Kidney epithelial cell (primary cell): Measurements from ENCODE around the gene SCP2. TPM values are rescaled to one million over a fixed set of nuclear protein-coding genes. Genes with fewer than 3 reads are reported as not detected.
"Not testable (repeated sequence)": the region's sequence is repeated elsewhere in the genome, so short reads cannot be mapped to it uniquely, and the experiment has no call there.

Experiments used
- DNase-seq: peaks from one replicate; pipeline ENCODE4 v3.0.0-alpha.2; 2010; ENCODE audit warnings: low read depth
- H3K27me3 ChIP-seq: 2 replicates; pipeline ENCODE4 v1.6.0; 2011; ENCODE audit warnings: low read length; ENCODE audit not compliant: control insufficient read depth, insufficient read depth
- H3K36me3 ChIP-seq: 2 replicates; pipeline ENCODE4 v1.5.1; 2011; ENCODE audit warnings: low read length; ENCODE audit not compliant: control insufficient read depth, insufficient read depth
- H3K4me3 ChIP-seq: 2 replicates; pipeline ENCODE4 v1.5.1; 2011; ENCODE audit warnings: low read depth, mild to moderate bottlenecking, control low read depth, low read length
- total RNA-seq: library from RNA; depleted of rRNA; stranded (reverse); fragments of >200 nt; gene quantifications from 2 replicates; pipeline ENCODE4 v1.2.3, GENCODE V29; 2015
- TF ChIP-seq, protein P1 (sequence below): IDR thresholded peaks from 2 replicates; pipeline ENCODE4 v1.5.1; 2011; ENCODE audit warnings: mild to moderate bottlenecking, moderate library complexity, low read length, control low read depth, inconsistent platforms; ENCODE audit not compliant: insufficient read depth, poor library complexity, severe bottlenecking

SCP2 gene
- total RNA-seq, 1 donor from 2014 or later: 63.8 TPM

DNA sequence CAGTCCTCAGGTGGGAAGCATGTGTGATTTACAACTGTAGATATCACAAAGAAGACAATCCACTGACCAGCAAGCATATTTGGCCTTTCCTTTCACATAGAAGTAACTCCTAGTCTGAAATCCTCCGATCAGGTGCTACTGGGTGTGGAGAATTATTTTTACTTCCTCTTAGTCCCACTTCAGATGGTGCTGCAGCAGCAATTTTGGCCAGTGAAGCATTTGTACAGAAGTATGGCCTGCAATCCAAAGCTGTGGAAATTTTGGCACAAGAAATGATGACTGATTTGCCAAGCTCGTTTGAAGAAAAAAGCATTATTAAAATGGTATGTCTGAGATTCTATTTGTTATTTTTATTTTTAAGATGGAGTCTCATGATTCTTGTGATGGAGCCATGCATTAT is 51.0 kb downstream of the SCP2 start:
- DNase-seq: no peak
- Histone ChIP-seq H3K4me3 (no peak overlapping the region), H3K36me3 (no peaks in the 10 kb centered on the region), H3K27me3 (no peaks in the 10 kb centered on the region)
- TF ChIP-seq, protein P1, sequence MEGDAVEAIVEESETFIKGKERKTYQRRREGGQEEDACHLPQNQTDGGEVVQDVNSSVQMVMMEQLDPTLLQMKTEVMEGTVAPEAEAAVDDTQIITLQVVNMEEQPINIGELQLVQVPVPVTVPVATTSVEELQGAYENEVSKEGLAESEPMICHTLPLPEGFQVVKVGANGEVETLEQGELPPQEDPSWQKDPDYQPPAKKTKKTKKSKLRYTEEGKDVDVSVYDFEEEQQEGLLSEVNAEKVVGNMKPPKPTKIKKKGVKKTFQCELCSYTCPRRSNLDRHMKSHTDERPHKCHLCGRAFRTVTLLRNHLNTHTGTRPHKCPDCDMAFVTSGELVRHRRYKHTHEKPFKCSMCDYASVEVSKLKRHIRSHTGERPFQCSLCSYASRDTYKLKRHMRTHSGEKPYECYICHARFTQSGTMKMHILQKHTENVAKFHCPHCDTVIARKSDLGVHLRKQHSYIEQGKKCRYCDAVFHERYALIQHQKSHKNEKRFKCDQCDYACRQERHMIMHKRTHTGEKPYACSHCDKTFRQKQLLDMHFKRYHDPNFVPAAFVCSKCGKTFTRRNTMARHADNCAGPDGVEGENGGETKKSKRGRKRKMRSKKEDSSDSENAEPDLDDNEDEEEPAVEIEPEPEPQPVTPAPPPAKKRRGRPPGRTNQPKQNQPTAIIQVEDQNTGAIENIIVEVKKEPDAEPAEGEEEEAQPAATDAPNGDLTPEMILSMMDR: no peak

DNA sequence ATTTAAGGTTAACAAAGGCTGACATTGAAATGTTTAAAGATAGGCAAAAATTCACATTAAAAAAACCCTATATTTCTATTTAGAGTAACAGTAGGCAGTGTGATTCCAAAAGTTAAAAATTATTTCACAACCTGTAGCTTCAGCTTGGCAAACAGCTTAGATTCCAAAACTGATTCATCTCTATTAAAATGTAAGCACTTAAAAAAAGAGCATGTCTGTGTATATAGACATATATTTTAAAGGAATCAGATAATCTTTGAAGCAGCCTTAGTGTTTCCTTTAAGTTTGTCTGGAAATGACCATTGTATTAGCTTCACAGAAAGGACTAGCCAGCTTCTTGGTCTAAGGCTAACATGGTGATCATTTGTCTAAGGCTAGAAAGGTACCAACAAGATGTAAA is 65.7 kb downstream of the SCP2 start:
- not testable (repeated sequence) for H3K27me3 ChIP-seq, H3K36me3 ChIP-seq, H3K4me3 ChIP-seq, DNase-seq

DNA sequence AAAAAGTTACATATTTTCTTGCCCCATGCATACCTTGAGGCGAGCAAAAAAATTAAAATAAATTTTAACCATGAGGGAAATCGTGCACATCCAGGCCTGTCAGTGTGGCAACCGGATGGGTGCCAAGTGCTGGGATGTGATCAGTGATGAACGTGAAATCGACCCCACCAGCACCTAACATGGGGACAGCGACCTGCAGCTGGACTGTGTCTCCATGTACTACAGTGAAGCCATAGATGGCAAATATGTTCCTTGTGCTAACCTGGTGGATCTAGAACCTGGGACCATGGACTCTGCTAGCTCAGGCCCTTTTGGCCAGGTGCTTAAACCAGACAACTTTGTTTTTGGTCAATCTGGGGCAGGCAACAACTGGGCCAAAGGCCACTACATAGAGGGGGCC is 67.6 kb downstream of the SCP2 start:
- no peaks in the 10 kb centered on the region for H3K27me3 ChIP-seq
- TF ChIP-seq, protein P1: no peak
- DNase-seq: no peak
- no peak overlapping the region for H3K4me3 ChIP-seq
- no peaks in the 10 kb centered on the region for H3K36me3 ChIP-seq

DNA sequence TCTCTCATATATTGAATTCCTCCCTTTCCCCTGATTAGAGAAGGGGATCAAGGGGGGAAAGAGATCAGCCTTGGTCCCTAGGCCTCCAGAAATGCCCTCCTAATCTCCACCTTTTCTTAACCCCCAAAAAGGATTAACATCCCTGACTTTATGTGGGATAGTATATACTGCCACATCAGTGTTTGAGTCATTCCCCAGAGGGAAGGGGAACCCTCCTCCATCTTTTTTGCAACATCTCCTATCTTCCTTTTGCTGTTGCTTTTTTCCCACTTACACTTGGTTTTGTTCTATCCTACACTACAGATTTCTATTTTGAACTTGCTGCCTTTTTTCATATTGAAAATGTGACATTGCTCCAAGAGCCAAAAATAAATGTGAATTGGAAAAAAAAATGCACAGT is 69.6 kb downstream of the SCP2 start:
- no peak overlapping the region for H3K4me3 ChIP-seq
- TF ChIP-seq, protein P1: no peak
- H3K27me3 ChIP-seq: no peaks in the 10 kb centered on the region
- no peaks in the 10 kb centered on the region for H3K36me3 ChIP-seq
- no peak for DNase-seq

DNA sequence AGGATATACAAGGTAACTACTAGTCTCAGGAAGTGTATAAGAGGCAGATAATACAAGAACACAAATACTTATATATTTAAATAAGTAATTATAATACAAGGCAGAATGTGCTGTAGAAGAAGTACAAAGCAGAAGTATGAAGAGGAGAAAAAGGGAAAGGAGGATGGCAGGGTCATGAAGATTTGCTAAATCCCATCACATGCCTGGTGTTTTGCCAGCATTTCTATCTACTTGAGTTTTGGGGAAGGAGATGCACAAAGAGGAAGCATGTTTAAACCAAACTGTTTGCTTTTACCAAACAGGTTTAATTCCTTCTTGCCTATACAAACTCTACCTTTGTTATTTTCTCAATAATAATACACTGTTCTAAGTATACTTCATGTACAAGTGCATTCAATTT is 74.1 kb downstream of the SCP2 start:
- H3K4me3 ChIP-seq: no peak overlapping the region
- TF ChIP-seq, protein P1: no peak

DNA sequence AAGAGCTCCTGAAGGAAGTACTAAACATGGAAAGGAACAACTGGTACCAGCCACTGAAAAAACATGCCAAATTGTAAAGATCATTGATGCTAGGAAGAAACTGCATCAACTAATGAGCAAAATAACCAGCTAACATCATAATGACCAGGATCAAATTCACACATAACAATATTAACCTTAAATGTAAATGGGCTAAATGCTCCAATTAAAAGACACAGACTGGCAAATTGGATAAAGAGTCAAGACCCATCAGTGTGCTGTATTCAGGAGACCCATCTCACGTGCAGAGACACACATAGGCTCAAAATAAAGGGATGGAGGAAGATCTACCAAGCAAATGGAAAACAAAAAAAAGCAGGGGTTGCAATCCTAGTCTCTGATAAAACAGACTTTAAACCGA is 79.5 kb downstream of the SCP2 start:
- not testable (repeated sequence) for H3K4me3 ChIP-seq, H3K27me3 ChIP-seq, DNase-seq, H3K36me3 ChIP-seq

More for the DNA sequence above, 74.1 kb downstream of the SCP2 start:
- DNase-seq: no peak
- Histone ChIP-seq H3K27me3 (no peaks in the 10 kb centered on the region), H3K36me3 (no peaks in the 10 kb centered on the region)

DNA sequence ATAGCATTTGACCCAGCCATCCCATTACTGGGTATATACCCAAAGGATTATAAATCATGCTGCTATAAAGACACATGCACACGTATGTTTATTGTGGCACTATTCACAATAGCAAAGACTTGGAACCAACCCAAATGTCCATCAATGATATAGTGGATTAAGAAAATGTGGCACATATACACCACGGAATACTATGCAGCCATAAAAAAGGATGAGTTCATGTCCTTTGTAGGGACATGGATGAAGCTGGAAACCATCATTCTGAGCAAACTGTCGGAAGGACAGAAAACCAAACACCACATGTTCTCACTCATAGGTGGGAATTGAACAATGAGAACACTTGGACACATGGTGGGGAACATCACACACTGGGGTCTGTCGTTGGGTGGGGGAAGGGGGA is 83.2 kb downstream of the SCP2 start:
- H3K4me3 ChIP-seq, H3K36me3 ChIP-seq, H3K27me3 ChIP-seq, DNase-seq: not testable (repeated sequence)

DNA sequence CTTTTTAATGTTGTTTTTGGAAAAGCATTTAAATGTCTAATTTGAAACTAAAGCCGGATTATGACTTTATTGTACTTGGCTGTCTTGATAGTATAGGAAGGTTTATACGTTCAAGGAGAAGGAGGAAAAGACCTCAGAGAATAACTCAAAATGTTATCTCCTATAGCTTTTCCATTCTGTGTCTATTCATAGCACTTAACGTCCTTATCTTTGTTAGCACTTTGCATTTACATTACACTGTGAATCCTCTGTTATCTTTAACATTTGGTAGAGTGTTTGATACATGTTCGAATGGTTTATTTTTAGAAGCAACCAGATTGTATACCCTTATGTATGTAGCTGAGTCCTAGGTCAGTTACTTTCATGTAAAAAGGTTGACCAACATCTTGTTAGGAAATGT is 84.1 kb downstream of the SCP2 start:
- Histone ChIP-seq H3K36me3 (no peaks in the 10 kb centered on the region), H3K27me3 (no peaks in the 10 kb centered on the region), H3K4me3 (no peak overlapping the region)
- no peak for DNase-seq
- TF ChIP-seq, protein P1: no peak
